Retinal pigment epithelial cell (primary cell): ENCODE measurements around the gene VCY.
"Not testable (repeated sequence)": the region's sequence is repeated elsewhere in the genome, so short reads cannot be mapped to it uniquely, and the experiment has no call there.

Source experiments
- DNase-seq: peaks from one replicate; pipeline ENCODE4 v3.0.0-alpha.2; 2010; ENCODE audit warnings: low read depth
- H3K4me3 ChIP-seq: 2 replicates; pipeline ENCODE4 v1.5.1; 2011; ENCODE audit warnings: mild to moderate bottlenecking, low read length, control low read depth, moderate library complexity

The VCY gene

GRCh38 chrY:13986373-13986772 is at the start of gene VCY:
VCY (minus strand) TSS chrY:13986473; CDS start chrY:13986440, 33 bp downstream.
- DNase-seq, H3K4me3 ChIP-seq: not testable (repeated sequence)

DNA sequence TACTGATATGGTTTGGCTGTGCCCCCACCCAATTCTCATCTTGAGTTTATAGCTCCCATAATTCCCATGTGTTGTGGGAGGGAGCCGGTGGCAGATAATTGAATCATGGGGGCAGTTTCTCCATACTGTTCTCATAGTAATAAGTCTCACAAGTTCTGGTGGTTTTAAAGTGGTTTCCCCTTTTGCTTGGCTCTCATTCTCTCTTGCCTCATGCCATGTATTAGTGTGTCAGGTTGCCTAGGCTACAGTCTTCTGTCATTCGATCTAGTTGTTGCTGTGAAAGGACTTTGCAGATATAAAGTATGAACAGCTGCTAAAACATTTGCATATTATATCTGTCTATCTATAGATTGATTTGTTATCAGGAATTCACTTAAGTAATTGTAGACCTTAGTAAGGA is 44.1 kb upstream of the VCY start:
- H3K4me3 ChIP-seq, DNase-seq: not testable (repeated sequence)

- not testable (repeated sequence) for H3K4me3 ChIP-seq, DNase-seq
These were observed 25.6 kb upstream of the VCY start for GRCh38 chrY:14011916-14012315.

DNA sequence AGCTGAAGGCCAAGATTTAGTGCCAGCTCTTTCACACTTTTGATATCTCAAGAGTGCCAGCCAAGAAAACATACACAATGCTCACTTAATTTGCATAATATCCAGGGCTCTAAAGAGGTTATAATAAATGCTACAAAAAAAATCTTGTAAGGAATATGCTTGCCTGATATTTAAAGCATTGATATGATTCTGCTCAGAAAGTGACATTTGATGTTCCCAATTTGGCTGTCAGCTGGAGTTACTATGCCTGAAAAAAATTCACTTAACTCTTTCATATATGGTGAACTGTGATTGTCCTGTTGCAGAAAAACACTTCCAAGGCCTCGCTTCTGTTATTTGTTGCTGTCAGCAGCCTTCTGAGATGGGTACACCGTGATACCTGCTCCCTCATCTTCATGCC is 43.9 kb downstream of the VCY start:
- not testable (repeated sequence) for H3K4me3 ChIP-seq, DNase-seq
